HG03442 (cell line): ENCODE results near the gene MFAP4.
"Not testable (repeated sequence)": the region's sequence is repeated elsewhere in the genome, so short reads cannot be mapped to it uniquely, and the experiment has no call there.

Source experiments
- ATAC-seq: cut with Tn5 transposase; IDR thresholded peaks from one replicate; pipeline ENCODE4 v1.9.1; 2021; ENCODE audit warnings: mild to moderate bottlenecking, moderate library complexity; ENCODE audit not compliant: unreplicated experiment

The MFAP4 gene

GRCh38 chr17:19359151-19359550 lies 27.8 kb downstream of the MFAP4 start:
- ATAC-seq, result no peak

DNA sequence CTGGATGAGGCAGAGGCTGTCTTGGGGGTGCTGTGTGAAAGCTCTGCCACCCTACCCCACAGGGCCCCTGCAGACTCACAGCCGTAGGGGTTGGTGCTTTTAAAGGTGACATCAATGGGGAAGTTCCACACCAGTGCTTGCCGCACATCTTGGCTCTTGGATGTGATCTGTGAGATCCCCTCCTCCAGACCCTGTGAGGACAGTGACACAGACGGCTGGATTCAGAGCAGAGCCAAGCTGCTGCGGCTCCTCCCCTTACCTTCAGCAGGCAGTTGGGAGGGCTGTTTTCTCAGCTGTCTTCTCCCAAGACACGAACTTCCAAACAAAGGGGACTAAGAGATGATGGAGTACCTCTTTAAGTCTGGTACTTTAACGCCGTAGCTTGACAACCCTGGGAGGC lies 29.2 kb downstream of the MFAP4 start:
- no peak for ATAC-seq

GRCh38 chr17:19357351-19357750 lies 29.6 kb downstream of the MFAP4 start:
- ATAC-seq, result no peak

GRCh38 chr17:19354748-19355147 lies 32.2 kb downstream of the MFAP4 start:
- ATAC-seq, result no peak

GRCh38 chr17:19353401-19353800 lies 33.6 kb downstream of the MFAP4 start:
- ATAC-seq, result not testable (repeated sequence)

DNA sequence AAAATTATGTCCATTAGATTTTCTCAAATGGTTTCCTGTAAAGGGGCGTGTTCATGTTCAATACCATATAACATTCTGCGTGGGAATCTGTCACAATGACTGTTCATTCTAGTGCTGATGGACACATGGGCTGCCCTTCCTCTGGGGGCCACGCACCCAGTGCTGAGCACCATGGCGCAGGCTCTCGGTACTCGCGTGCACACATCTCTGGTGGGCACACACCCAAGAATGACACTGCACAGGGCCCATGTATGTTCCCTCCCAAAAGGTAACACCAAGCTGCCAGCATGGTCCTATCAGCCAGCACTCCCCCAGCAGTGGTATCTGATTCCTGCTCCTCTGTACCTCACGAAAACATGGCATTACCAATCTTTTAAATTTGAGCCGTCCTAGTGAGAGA lies 38.2 kb downstream of the MFAP4 start:
- no peak for ATAC-seq

DNA sequence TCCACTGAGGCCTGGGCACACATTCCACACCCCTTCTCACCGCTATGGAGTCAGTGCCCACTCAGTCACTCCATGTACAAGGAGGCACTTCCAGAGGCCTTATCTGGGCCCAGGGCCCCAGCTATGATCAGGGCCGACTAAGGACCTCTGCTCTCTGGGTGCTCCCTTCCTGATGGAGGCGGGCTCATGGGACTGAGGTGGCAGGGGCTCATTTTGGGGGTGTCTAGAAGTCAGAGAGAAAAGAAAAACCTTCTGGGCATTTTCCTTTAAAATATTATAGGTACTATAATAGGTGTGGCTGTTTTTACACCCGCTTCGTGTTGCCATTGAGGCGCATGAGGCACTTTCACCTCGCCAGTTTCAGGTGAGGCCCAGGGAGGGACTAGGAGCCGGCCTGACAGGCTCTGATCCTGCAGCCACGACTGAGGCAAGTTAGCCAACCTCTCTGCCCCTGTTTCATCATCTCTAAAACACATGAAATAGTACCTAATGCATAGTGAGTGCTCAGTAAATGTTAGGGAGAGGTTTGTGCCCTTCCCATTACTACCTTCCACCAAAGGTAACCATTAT lies 38.8 kb downstream of the MFAP4 start:
- no peak for ATAC-seq

DNA sequence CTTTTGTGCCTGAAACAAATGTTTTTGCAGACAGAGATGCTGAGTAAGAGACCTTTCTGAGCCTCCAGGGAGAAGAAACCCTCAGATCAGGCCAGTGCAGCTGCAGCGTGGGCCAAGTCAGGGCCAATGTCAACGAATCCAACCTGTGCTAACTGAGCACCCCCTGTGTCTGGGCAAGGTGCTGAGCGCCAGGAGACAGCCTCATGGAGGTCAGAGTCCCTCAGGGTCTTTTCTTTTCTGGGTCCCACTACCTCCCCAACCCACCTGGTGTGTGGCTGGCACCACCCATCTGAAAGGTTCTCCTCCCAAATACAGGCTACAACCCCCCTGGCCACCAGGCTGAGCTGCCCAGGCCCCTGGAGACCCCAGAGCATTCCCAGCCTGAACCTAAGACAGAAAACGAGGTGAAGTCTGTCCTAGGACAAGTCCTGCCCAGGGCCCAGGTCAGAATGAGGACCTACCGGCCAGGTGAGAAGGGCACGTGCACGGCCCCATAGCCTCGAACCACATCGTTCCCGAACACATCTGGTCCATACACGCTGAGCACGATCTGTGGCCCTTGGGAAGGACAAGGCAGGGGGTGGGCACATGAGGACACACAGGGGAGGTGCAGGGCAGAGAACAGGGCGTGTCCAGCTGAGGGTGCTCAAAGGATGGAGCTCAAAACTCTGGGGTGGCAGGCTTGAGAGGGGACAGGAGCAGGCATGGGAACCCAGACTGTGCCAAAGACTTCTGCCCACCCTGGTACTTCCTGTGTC lies 39.5 kb downstream of the MFAP4 start:
- no peak for ATAC-seq

DNA sequence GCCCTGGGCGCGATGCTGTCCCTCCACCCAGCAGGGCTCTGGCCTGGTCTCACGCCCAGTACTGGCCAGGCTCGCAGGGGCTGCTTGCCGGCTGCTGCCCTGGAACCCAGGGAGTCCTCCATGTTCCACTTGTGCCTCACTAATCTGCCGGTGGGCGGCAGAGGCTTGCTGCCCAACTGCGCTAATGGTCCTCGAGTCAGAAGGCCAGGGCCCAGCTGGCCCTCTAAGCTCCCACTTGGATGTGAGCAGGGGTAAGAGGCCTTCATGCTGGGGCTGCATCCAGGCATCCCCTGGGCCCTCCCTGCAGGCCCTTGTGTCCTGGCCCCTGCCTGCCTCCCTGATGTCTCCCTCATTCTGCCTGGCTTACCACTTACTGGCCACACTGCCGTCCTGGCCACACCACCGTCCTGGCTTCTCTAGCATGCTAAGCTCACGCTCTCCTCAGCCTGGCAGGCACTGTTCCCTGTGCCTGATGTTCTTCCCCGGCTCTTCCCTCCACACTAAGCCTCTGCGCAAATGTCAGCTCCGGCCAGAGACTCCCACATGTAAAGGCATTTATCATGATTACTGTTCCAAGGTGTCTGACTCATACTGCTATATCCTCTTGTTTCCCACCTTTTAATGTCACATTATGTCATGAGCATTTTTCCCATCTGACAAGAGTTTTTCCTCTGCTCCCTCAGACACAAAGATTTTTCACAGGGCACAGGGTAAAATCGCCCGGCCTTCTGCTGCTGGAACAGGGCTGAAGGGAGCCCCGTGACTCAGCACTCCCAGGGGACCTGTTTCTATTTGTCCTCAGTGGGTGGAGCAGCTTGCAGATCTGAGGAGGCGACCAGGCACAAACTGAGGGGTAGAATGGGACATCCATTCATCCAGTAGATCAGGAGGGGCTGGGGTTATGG lies 40.4 kb downstream of the MFAP4 start:
- no peak for ATAC-seq

DNA sequence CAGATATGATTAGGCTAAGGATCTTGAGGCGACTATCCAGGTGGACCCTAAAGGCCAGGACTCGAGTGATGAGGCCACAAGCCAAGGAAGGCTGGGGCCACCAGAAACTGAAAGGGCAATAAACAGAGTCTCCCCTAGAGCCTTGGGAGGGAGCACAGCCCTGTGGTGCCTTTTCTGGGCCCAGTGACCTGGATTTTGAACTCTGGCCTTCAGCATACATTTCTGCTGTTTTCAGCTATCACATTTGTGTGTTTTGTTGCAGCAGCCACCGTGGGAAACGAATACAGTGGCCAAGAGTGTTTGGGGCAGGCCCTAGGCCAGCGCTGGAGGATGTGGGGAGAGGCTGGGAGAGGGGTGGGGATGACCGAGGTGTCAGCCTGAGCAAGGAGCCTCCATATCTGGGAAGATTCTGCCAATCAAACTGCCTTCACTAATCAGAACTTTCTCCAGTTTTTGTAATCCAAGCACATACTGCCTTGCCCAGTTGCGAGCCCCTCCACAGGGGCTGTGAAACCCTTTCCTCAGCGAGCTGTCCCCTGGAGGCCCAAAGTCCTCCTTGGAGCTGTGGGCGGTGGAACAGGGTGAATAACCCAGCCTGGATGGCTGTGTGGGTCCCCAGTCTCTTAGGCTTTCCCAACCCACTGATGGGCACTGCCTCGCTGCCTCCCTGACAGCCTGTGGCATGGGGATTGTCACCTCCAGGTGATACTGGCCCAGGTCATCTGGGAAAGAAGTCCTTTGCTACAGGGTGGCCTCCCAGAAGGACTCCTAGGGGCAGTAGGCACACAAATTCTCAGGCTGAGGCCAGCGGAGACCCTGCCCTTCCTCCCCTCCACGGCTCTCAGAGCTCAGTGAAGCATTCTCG lies 41.3 kb downstream of the MFAP4 start:
- ATAC-seq, result no peak

GRCh38 chr17:19345067-19345460 lies 41.9 kb downstream of the MFAP4 start:
- no peak for ATAC-seq

DNA sequence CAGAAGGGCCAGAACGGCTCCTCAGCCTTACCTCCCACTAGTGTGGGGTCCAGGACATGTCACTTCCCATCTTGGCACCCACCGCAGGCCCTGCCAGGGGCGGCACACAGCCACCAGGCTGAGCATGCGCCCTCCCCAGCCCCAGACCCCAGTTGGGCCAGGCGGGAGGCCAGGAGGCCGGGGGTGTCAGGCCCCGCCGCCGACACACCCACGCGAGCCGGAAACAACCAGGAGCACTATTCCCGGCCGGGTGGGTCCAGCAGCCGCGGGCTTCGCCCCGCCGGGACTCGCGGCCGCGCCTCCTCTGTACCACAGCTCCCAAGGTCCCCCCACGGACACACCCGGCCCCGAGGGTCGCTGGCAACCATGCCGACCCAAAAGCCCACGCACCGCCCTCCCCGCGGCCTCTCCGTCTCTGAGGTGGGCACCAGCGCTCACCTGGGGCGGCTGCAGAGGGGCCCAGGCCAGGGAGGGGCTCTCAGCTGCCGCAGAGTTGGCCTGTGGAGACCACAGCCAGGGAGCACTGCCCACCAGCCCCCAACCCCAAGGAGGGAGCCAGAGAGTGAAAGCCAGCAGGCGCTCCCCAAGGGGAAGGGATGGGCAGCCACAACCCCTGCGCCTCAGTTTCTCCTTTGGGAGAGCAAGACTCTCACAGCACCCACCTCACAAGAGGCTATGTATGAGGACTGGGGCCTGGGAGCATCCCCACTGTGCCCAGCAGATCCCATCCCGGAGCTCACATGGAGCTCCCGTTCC lies 42.5 kb downstream of the MFAP4 start:
- no peak for ATAC-seq

DNA sequence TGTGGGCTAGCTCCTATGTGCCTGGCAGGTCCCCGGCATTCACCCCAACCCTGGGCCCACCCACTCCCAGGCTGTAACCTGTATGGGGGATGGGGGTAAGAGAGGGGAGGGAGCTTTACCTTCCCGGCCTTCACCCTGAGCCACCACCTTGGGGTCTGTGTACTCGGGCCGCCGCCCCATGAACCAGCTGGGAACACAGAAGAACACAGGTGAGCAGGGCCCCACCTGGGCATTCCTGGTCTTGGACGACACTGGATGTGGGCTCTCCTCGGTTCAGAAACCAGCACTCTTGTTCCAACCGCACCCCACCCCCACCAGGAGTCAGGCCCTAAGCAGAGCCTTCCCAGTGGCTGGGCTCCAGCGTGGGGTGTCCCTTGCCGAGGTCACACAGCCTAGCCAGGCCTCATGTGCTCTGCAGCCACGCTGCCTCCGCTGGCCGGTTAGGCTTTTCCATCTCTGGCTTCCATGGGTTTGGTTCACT lies 43.3 kb downstream of the MFAP4 start:
- ATAC-seq, result no peak

GRCh38 chr17:19343256-19343630 lies 43.7 kb downstream of the MFAP4 start:
- no peak for ATAC-seq

GRCh38 chr17:19342611-19343255 lies 44.3 kb downstream of the MFAP4 start:
- ATAC-seq, result no peak

GRCh38 chr17:19341641-19342610 lies 45.1 kb downstream of the MFAP4 start:
- no peak for ATAC-seq

GRCh38 chr17:19341211-19341631 lies 45.8 kb downstream of the MFAP4 start:
- no peak for ATAC-seq

DNA sequence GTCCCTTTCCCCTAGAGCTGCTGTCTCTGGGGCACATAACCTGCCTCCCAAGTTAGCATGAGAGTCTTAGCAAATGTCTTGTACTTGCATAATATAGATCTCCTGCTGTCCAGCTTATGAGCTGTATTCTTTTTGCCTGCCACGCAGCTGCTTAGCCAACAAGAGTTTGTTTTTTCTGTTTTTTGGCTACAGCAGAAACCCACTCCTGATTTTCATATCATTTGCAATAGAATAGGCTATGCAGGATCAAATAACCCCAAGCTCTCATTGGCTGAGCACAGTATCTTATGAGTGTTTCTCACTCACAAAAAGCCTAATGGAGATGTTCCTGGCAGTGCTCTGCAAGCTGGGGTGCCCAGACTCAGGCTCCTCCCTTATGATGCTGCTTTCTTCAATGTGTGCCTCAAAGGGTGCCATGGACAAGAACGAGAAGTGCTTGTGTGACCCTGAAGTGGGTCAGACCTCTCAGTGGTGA lies 47.6 kb downstream of the MFAP4 start:
- no peak for ATAC-seq
